H1 (cell line): ENCODE measurements around the gene TSPAN5. TPM values are rescaled to one million over a fixed set of nuclear protein-coding genes. Genes with fewer than 3 reads are reported as not detected.
"Not testable (repeated sequence)": the region's sequence is repeated elsewhere in the genome, so short reads cannot be mapped to it uniquely, and the experiment has no call there.

Experiments
- CTCF ChIA-PET: fragments of 300-600 bp; sonication (Branson Sonifier 250); formaldehyde crosslinking; loops from one replicate; lab custom pipeline; 2021; ENCODE audit not compliant: partially characterized antibody; lab: Charles Lee
- POLR2A ChIA-PET: fragments of 300-600 bp; sonication (Branson Sonifier 250); formaldehyde crosslinking; loops from one replicate; lab custom pipeline; 2021; ENCODE audit warnings: inconsistent platforms; ENCODE audit not compliant: partially characterized antibody; lab: Charles Lee
- DNase-seq, 2 experiments: peaks; one replicate each; pipeline versions ENCODE4 v3.0.0 to v3.0.0-alpha.2; 2010 to 2022; ENCODE audit warnings: low spot score in 2 of 2, low read depth in 1 of 2, mixed read lengths in 1 of 2
- FAIRE-seq: peaks from 2 replicates; lab custom pipeline; 2011; peaks lifted over from hg19 to GRCh38; lab: Jason Lieb, UNC
- H2AFZ ChIP-seq: 2 replicates; pipeline ENCODE4 v1.8.1; 2012; ENCODE audit warnings: low read length, inconsistent platforms
- H2AK5ac ChIP-seq: 2 replicates; pipeline ENCODE4 v1.6.1; 2013; ENCODE audit warnings: low read depth, low read length
- H2BK120ac ChIP-seq: replicated peaks from 2 replicates; pipeline ENCODE3; 2013; ENCODE audit warnings: low read depth, low read length, inconsistent platforms
- H2BK12ac ChIP-seq: 2 replicates; pipeline ENCODE4 v1.6.1; 2013; ENCODE audit warnings: low read depth, low read length
- H2BK15ac ChIP-seq: 2 replicates; pipeline ENCODE4 v1.6.1; 2013; ENCODE audit warnings: low read length
- H2BK20ac ChIP-seq: 2 replicates; pipeline ENCODE4 v1.6.1; 2013; ENCODE audit warnings: low read length
- H2BK5ac ChIP-seq: 2 replicates; pipeline ENCODE4 v1.6.1; 2013; ENCODE audit warnings: low read depth, low read length
- H3K14ac ChIP-seq: 2 replicates; pipeline ENCODE4 v1.6.1; 2013; ENCODE audit warnings: inconsistent platforms; ENCODE audit not compliant: insufficient read length
- H3K18ac ChIP-seq: 2 replicates; pipeline ENCODE4 v1.6.1; 2013; ENCODE audit warnings: low read length; ENCODE audit errors: extremely low read depth
- H3K23ac ChIP-seq: 2 replicates; pipeline ENCODE4 v1.6.1; 2013; ENCODE audit warnings: inconsistent platforms; ENCODE audit not compliant: insufficient read length
- H3K23me2 ChIP-seq: 2 replicates; pipeline ENCODE4 v1.6.1; 2013; ENCODE audit warnings: low read depth, low read length
- H3K27ac ChIP-seq: 2 replicates; pipeline ENCODE4 v1.6.1; 2011; ENCODE audit warnings: low read depth, low read length, inconsistent platforms
- H3K27me3 ChIP-seq, 4 experiments: replicated peaks in 1 of 4; 1 replicate in 1 of 4; 2 replicates in 3 of 4; pipeline versions ENCODE4 v1.6.1 to v1.8.1; 2011 to 2013; ENCODE audit warnings: low read length in 3 of 4, mild to moderate bottlenecking in 3 of 4, inconsistent platforms in 2 of 4, mixed read lengths in 2 of 4, moderate library complexity in 1 of 4; ENCODE audit not compliant: control insufficient read depth in 3 of 4, insufficient read depth in 3 of 4; ENCODE audit errors: extremely low read depth in 1 of 4
- H3K36me3 ChIP-seq, 4 experiments: 2 replicates each; pipeline versions ENCODE4 v1.6.1 to v1.8.1; 2011 to 2013; ENCODE audit warnings: mild to moderate bottlenecking in 4 of 4, low read length in 3 of 4, moderate library complexity in 2 of 4, control low read depth in 1 of 4, inconsistent platforms in 1 of 4; ENCODE audit not compliant: insufficient read depth in 4 of 4, control insufficient read depth in 2 of 4
- H3K4ac ChIP-seq: replicated peaks from 2 replicates; pipeline ENCODE3; 2013; ENCODE audit warnings: low read length, low read depth, mixed read lengths, inconsistent platforms; ENCODE audit not compliant: insufficient read length
- H3K4me1 ChIP-seq, 4 experiments: replicated peaks in 1 of 4; 1 replicate in 1 of 4; 2 replicates in 3 of 4; pipeline versions ENCODE4 v1.6.1 to v1.8.1; 2011 to 2013; ENCODE audit warnings: low read length in 3 of 4, inconsistent platforms in 2 of 4, mixed read lengths in 1 of 4; ENCODE audit not compliant: insufficient read depth in 4 of 4, control insufficient read depth in 3 of 4
- H3K4me2 ChIP-seq, 2 experiments: 2 replicates each; pipeline versions ENCODE4 v1.6.1 to v1.8.1; 2011 to 2013; ENCODE audit warnings: low read depth in 2 of 2, low read length in 2 of 2, control low read depth in 1 of 2, inconsistent platforms in 1 of 2, mild to moderate bottlenecking in 1 of 2; ENCODE audit not compliant: insufficient read depth in 1 of 2
- H3K4me3 ChIP-seq, 4 experiments: fragments of 200-600, 300-600 bp in 1 of 4; sonication (generic), shearing (Covaris generic), sonication (Bioruptor Twin) in 1 of 4; 2 replicates each; pipeline versions ENCODE4 v1.5.1 to v1.8.1; 2011 to 2016; ENCODE audit warnings: low read length in 4 of 4, low read depth in 3 of 4, control low read depth in 2 of 4, inconsistent platforms in 2 of 4, mild to moderate bottlenecking in 2 of 4, mixed read lengths in 1 of 4, moderate library complexity in 1 of 4; ENCODE audit not compliant: insufficient read depth in 2 of 4; ENCODE audit errors: extremely low read depth in 1 of 4
- H3K56ac ChIP-seq: replicated peaks from 2 replicates; pipeline ENCODE3; 2013; ENCODE audit warnings: low read depth, mild to moderate bottlenecking, mixed read lengths, low read length, inconsistent platforms; ENCODE audit not compliant: insufficient read length
- H3K79me1 ChIP-seq: 2 replicates; pipeline ENCODE4 v1.6.1; 2013; ENCODE audit warnings: low read depth, low read length, control low read depth
- H3K79me2 ChIP-seq, 2 experiments: 2 replicates each; pipeline versions ENCODE4 v1.6.1 to v1.8.1; 2012 to 2013; ENCODE audit warnings: low read length in 2 of 2, mild to moderate bottlenecking in 2 of 2, inconsistent platforms in 1 of 2; ENCODE audit not compliant: insufficient read depth in 2 of 2, control insufficient read depth in 1 of 2
- H3K9ac ChIP-seq, 4 experiments: replicated peaks in 1 of 4; 1 replicate in 1 of 4; 2 replicates in 3 of 4; pipeline versions ENCODE4 v1.6.1 to v1.8.1; 2011 to 2013; ENCODE audit warnings: low read depth in 3 of 4, low read length in 3 of 4, control low read depth in 2 of 4, mild to moderate bottlenecking in 2 of 4, moderate library complexity in 2 of 4, inconsistent platforms in 1 of 4; ENCODE audit errors: extremely low read depth in 1 of 4
- H3K9me3 ChIP-seq, 2 experiments: 2 replicates each; pipeline versions ENCODE4 v1.6.1 to v1.8.1; 2012 to 2013; ENCODE audit warnings: mild to moderate bottlenecking in 2 of 2, moderate library complexity in 2 of 2, control low read depth in 1 of 2, inconsistent platforms in 1 of 2, low read depth in 1 of 2, low read length in 1 of 2, mixed read lengths in 1 of 2; ENCODE audit not compliant: insufficient read depth in 2 of 2
- H4K20me1 ChIP-seq, 2 experiments: replicated peaks in 1 of 2; 2 replicates each; pipeline versions ENCODE3 to v1.8.1; 2011 to 2013; ENCODE audit warnings: inconsistent platforms in 2 of 2, low read length in 2 of 2, mild to moderate bottlenecking in 1 of 2; ENCODE audit not compliant: insufficient read depth in 2 of 2, control insufficient read depth in 1 of 2
- H4K5ac ChIP-seq: 2 replicates; pipeline ENCODE4 v1.6.1; 2013; ENCODE audit warnings: low read length, low read depth, mixed read lengths, inconsistent platforms; ENCODE audit not compliant: insufficient read length
- H4K8ac ChIP-seq: 2 replicates; pipeline ENCODE4 v1.8.0; 2013; ENCODE audit warnings: mild to moderate bottlenecking, moderate library complexity, low read length, inconsistent platforms; ENCODE audit not compliant: insufficient read depth; ENCODE audit errors: extremely low read depth
- H4K91ac ChIP-seq: replicated peaks from 2 replicates; pipeline ENCODE3; 2013; ENCODE audit warnings: low read length, mixed read lengths, inconsistent platforms; ENCODE audit not compliant: insufficient read length
- WGBS, 2 experiments: shearing (Covaris generic) in 1 of 2; methylation state at CpG; one replicate each; pipeline versions ENCODE4 v1.1.6 to v1.1.7; 2013 to 2015; ENCODE audit warnings: low lambda C conversion rate in 2 of 2, mixed read lengths in 2 of 2, inconsistent platforms in 1 of 2, low coverage in 1 of 2, missing lambda C conversion rate in 1 of 2; ENCODE audit not compliant: insufficient replicate concordance in 2 of 2, insufficient coverage in 1 of 2, insufficient read length in 1 of 2; ENCODE audit errors: extremely low coverage in 1 of 2, missing lambda C conversion rate in 1 of 2; 5-methylcytosine and 5-hydroxymethylcytosine counted together
- polyA plus RNA-seq, 7 experiments: library from polyadenylated mRNA; depleted of rRNA in 3 of 7; stranded (reverse) in 5 of 7; unstranded in 2 of 7; fragments of >200 nt in 5 of 7; fragments of 200-250 nt in 2 of 7; gene quantifications; 1 replicate in 5 of 7; 2 replicates in 1 of 7; 4 replicates in 1 of 7; pipeline versions ENCODE4 v1.2.1 to v1.2.3, GENCODE V29; 2011 to 2013; ENCODE audit warnings: missing spikeins in 2 of 7, mixed read lengths in 2 of 7
- total RNA-seq: library from RNA; stranded (reverse); fragmentation: NEBNext Ultra II Directional; extraction: Animal tissue kit (Norgen Biotek cat#: 25700); gene quantifications from 2 replicates; pipeline ENCODE4 v1.2.1, GENCODE V29; 2021

TSPAN5 gene
- total and polyA plus RNA-seq, 2 of the 8 experiments (the other 6 are each of a cell fraction or from before 2014, with no cell fraction given): 17.6 to 21.2 TPM

- H3K14ac ChIP-seq, H3K27me3 ChIP-seq, POLR2A ChIA-PET, H3K79me1 ChIP-seq, H2BK12ac ChIP-seq, H2BK120ac ChIP-seq, H3K27ac ChIP-seq, H2BK5ac ChIP-seq, H3K4ac ChIP-seq, H3K4me2 ChIP-seq, H3K9ac ChIP-seq, H3K23ac ChIP-seq, H3K4me1 ChIP-seq, H4K91ac ChIP-seq, H3K36me3 ChIP-seq, H3K4me3 ChIP-seq, H2AK5ac ChIP-seq, DNase-seq, H2AFZ ChIP-seq, FAIRE-seq, H4K20me1 ChIP-seq, H2BK15ac ChIP-seq, H4K5ac ChIP-seq, H3K23me2 ChIP-seq, H3K79me2 ChIP-seq, H3K56ac ChIP-seq, H2BK20ac ChIP-seq, H3K18ac ChIP-seq, H4K8ac ChIP-seq: not testable (repeated sequence)
- peaks cover 16 to 18% of the 10 kb centered on the region in 2 experiments for H3K9me3 ChIP-seq
- CTCF ChIA-PET: interaction anchor here (0.6 to 1.1 kb wide), 2 partner anchors 130 to 199 kb away, joined by 3 read pairs; no protein-coding TSS in a partner anchor
- WGBS, 2 experiments: 93% methylated on average over 3 of the region's 3 CpGs; no CpG with 5 or more reads in 1 of the 2 experiments
Observed at GRCh38 chr4:98705586-98705985, 47.2 kb upstream of the TSPAN5 start.
